Left ventricle myocardium inferior (tissue), 1 donor: ENCODE data around the gene STPG1. TPM values are rescaled to one million over a fixed set of nuclear protein-coding genes. Genes with fewer than 3 reads are reported as not detected.

Experiments used
- DNase-seq: peaks from one replicate; pipeline ENCODE4 v3.0.0-alpha.2; 2020
- H3K27ac ChIP-seq: fragments of 200-600 bp; replicated peaks from 2 replicates; pipeline ENCODE4 v1.8.0; 2021
- H3K27me3 ChIP-seq: fragments of 200-600 bp; 2 replicates; pipeline ENCODE4 v1.8.0; 2021; ENCODE audit warnings: low read depth
- H3K36me3 ChIP-seq: fragments of 200-600 bp; 2 replicates; pipeline ENCODE4 v1.8.0; 2021
- H3K4me1 ChIP-seq: fragments of 200-600 bp; 2 replicates; pipeline ENCODE4 v1.8.0; 2021
- H3K4me3 ChIP-seq: fragments of 200-600 bp; 2 replicates; pipeline ENCODE4 v1.8.0; 2021; ENCODE audit warnings: mild to moderate bottlenecking, moderate library complexity
- H3K9me3 ChIP-seq: fragments of 200-600 bp; replicated peaks from 2 replicates; pipeline ENCODE4 v1.8.0; 2021
- intact Hi-C: fragments of 100-400 bp; cut with micrococcal nuclease; formaldehyde crosslinking; loops from one replicate; pipeline ENCODE4 v1.11.0; 2022
- total RNA-seq: library from RNA; stranded (reverse); fragmentation: NEBNext Ultra II Directional; extraction: Animal tissue kit (Norgen Biotek cat#: 25700); gene quantifications from one replicate; pipeline ENCODE4 v1.2.1, GENCODE V29; 2021
- TF ChIP-seq, protein P1 (sequence below): fragments of 200-600 bp; IDR thresholded peaks from 2 replicates; pipeline ENCODE4 v1.8.0; 2021; ENCODE audit warnings: antibody characterized with exemption, mild to moderate bottlenecking, borderline replicate concordance
- donor health status: DM: no; HTN: yes; CAD: no; lungs with severe emphysema.

Gene STPG1
- total RNA-seq, 1 donor from 2014 or later, result 4.9 TPM

DNA sequence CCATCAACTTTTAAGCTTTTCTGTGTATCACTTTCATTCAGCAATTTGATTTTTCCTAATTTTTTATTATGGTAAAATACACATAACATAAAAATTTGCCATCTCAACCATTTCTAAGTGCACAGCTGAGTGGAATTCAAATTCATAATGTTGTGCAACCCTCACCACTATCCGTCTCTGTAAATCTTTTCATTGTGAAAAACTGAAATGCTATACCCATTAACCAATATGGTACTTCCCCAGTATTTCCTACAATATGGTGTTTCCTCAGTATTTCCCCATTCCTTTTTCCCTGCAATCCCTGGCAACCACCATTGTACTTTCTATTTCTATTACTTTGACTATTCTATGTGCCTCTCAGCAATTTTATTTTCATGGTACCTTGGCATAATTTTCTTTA lies 6.8 kb downstream of the STPG1 start:
- H3K36me3 ChIP-seq, result no peaks in the 10 kb centered on the region
- no peaks in the 10 kb centered on the region for H3K4me1 ChIP-seq
- TF ChIP-seq, protein P1, sequence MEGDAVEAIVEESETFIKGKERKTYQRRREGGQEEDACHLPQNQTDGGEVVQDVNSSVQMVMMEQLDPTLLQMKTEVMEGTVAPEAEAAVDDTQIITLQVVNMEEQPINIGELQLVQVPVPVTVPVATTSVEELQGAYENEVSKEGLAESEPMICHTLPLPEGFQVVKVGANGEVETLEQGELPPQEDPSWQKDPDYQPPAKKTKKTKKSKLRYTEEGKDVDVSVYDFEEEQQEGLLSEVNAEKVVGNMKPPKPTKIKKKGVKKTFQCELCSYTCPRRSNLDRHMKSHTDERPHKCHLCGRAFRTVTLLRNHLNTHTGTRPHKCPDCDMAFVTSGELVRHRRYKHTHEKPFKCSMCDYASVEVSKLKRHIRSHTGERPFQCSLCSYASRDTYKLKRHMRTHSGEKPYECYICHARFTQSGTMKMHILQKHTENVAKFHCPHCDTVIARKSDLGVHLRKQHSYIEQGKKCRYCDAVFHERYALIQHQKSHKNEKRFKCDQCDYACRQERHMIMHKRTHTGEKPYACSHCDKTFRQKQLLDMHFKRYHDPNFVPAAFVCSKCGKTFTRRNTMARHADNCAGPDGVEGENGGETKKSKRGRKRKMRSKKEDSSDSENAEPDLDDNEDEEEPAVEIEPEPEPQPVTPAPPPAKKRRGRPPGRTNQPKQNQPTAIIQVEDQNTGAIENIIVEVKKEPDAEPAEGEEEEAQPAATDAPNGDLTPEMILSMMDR, result no peak
- H3K27me3 ChIP-seq, result no peaks in the 10 kb centered on the region
- no peak overlapping the region for H3K4me3 ChIP-seq
- intact Hi-C loops, result loop anchor here (10.0 kb wide), 1 partner anchor 98 kb away; the partner anchor contains the start of gene RCAN3
- no peak overlapping the region for H3K27ac ChIP-seq
- peaks cover 4% of the 10 kb centered on the region for H3K9me3 ChIP-seq
- no peak for DNase-seq

GRCh38 chr1:24403806-24404205 lies 9.8 kb downstream of the STPG1 start:
- DNase-seq, result no peak
- Histone ChIP-seq H3K27ac (no peak overlapping the region), H3K36me3 (peaks cover 12% of the 10 kb centered on the region), H3K4me1 (no peaks in the 10 kb centered on the region), H3K4me3 (no peak overlapping the region), H3K27me3 (no peaks in the 10 kb centered on the region), H3K9me3 (peaks cover 4% of the 10 kb centered on the region)
- TF ChIP-seq, protein P1, result no peak
- intact Hi-C loops, result loop anchor here (10.0 kb wide), 1 partner anchor 101 kb away; the partner anchor contains the start of gene RCAN3

- intact Hi-C loops, result loop anchor here (10.0 kb wide), 1 partner anchor 105 kb away; the partner anchor contains the start of gene RCAN3
- TF ChIP-seq, protein P1, result no peak
- H3K9me3 ChIP-seq, result no peaks in the 10 kb centered on the region
- H3K27me3 ChIP-seq, result no peaks in the 10 kb centered on the region
- no peak for DNase-seq
- no peaks in the 10 kb centered on the region for H3K4me1 ChIP-seq
- H3K27ac ChIP-seq, result no peak overlapping the region
- H3K4me3 ChIP-seq, result no peak overlapping the region
- H3K36me3 ChIP-seq, result peaks cover 12% of the 10 kb centered on the region
Observed at GRCh38 chr1:24400065-24400464, 13.5 kb downstream of the STPG1 start.

DNA sequence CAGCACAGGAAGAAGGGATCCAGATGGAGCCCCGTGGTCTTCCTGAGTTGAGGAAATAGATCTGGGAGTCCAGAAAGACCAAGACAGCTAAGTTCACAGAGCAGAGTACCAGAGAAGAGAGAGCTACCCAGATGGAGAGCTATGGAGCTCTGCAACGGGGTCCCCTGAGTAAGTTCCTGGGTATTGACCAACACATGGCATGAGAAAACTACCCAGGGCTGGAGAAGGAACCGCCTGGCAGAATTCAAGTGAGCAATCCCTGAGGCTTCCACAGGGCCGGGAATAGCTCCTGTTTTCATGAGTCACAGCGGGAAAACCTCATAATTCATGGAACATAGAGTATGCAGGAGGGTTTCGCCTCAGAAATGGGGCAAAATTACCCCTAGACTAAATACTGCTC lies 19.7 kb downstream of the STPG1 start:
- no peaks in the 10 kb centered on the region for H3K27me3 ChIP-seq
- TF ChIP-seq, protein P1, result no peak
- no peak for DNase-seq
- peaks cover 22% of the 10 kb centered on the region for H3K4me1 ChIP-seq
- no peak overlapping the region for H3K4me3 ChIP-seq
- H3K9me3 ChIP-seq, result no peaks in the 10 kb centered on the region
- no peaks in the 10 kb centered on the region for H3K36me3 ChIP-seq
- intact Hi-C loops, result no loop called here
- H3K27ac ChIP-seq, result peak overlapping the region; percentile 88

DNA sequence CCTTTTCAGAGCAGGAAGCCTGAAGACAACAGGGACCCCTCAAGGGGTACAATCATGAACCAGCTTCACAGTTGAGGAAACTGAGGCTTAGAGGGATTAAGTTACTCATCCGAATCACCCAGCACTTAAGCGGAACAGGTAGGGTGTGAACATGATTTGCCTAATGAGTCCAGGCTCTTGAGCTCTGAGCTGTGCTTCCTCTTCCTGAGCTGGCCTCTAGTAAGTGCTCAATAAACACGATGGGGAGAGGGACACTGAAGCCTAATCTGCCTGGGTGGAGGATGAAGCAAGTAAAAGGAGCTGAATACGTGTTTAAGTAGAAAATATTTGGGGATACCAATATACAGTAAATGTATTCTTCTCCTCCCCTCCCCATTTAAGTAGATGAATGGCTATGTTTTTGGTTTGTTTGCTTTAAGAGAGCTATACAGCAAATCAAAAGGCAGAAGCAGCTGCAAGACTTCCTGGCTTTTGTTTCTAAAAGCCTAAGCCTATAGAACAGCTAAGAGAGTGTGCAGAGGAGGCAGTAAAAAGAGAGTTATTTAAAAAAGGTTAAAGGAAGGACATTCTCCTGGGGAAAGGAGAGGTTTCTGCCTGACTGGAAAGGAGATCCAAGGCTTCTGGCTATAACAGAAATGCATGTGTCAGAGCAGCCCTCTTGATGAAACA lies 20.5 kb downstream of the STPG1 start:
- intact Hi-C loops, result no loop called here

More for the DNA sequence above, 20.5 kb downstream of the STPG1 start:
- Histone ChIP-seq H3K4me3 (no peak overlapping the region), H3K27ac (peak overlapping the region; percentile 88), H3K36me3 (no peaks in the 10 kb centered on the region), H3K9me3 (no peaks in the 10 kb centered on the region), H3K27me3 (no peaks in the 10 kb centered on the region), H3K4me1 (peaks cover 22% of the 10 kb centered on the region)
- TF ChIP-seq, protein P1, result no peak
- DNase-seq, result no peak
